Loucy (cell line): ENCODE measurements around the gene TNIP1.

ENCODE experiments used
- EZH2phosphoT487 ChIP-seq: fragments of 200-600 bp; IDR thresholded peaks from 2 replicates; pipeline ENCODE4 v1.6.1; 2018; ENCODE audit warnings: antibody characterized with exemption, mild to moderate bottlenecking, moderate library complexity, borderline replicate concordance
- TF ChIP-seq, protein P1 (sequence below): fragments of 200-600 bp; sonication (generic); conservative IDR thresholded peaks from 2 replicates; pipeline ENCODE4 v1.5.1; 2014; ENCODE audit warnings: mild to moderate bottlenecking, antibody characterized with exemption, low read length

DNA sequence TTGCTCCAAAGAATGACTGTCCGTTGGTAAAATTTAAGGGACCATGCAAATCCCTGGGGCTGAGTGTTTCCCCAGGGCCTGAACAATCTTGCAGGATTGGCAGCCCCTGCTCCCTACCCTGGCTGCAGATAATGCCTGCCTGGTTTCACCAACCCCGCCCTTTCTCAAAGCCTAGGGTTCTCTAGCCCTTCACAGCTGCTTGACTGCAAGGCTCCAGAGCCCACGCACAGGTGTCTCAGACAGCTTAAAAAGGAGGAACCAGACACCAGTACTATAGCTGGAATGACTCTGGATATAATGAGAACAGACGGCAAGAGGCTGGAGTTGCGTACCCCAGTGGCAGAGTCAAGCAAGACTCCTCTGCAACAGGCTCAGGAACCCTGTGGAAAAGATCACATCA lies 25.2 kb upstream of the TNIP1 start:
- TF ChIP-seq, protein P1, sequence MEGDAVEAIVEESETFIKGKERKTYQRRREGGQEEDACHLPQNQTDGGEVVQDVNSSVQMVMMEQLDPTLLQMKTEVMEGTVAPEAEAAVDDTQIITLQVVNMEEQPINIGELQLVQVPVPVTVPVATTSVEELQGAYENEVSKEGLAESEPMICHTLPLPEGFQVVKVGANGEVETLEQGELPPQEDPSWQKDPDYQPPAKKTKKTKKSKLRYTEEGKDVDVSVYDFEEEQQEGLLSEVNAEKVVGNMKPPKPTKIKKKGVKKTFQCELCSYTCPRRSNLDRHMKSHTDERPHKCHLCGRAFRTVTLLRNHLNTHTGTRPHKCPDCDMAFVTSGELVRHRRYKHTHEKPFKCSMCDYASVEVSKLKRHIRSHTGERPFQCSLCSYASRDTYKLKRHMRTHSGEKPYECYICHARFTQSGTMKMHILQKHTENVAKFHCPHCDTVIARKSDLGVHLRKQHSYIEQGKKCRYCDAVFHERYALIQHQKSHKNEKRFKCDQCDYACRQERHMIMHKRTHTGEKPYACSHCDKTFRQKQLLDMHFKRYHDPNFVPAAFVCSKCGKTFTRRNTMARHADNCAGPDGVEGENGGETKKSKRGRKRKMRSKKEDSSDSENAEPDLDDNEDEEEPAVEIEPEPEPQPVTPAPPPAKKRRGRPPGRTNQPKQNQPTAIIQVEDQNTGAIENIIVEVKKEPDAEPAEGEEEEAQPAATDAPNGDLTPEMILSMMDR: no peak
- no peak for TF ChIP-seq EZH2phosphoT487
